ENCODE results near the gene SIAH3. TPM values are rescaled to one million over a fixed set of nuclear protein-coding genes. Genes with fewer than 3 reads are reported as not detected.
A peak's percentile ranks its signal among the peaks of the same experiment; 100 is the strongest.

SIAH3 gene
- under 1 TPM in 2 of 4 donors, not detected in 2; under 0.01 to 0.12 TPM for total RNA-seq

GRCh38 chr13:45851171-45851921 is at the start of gene SIAH3:
Gene SIAH3, minus strand, starts transcription at chr13:45851753. Its CDS starts 124 bp downstream, at chr13:45851629.
- ATAC-seq (ENCODE audit: low FRiP score) = peak; percentile 91
- no peak for TF ChIP-seq CTCF (IDR thresholded peaks at IDR 0.05)
- no peak for DNase-seq (ENCODE audit: low spot score)

- no peak for DNase-seq (ENCODE audit: low spot score)
- ATAC-seq (ENCODE audit: low FRiP score) = no peak
- TF ChIP-seq CTCF (IDR thresholded peaks at IDR 0.05) = no peak
These were observed 47.9 kb upstream of the SIAH3 start for GRCh38 chr13:45899406-45899805.

- ATAC-seq (ENCODE audit: low FRiP score) (no peak), DNase-seq (ENCODE audit: low spot score) (no peak)
- TF ChIP-seq CTCF (IDR thresholded peaks at IDR 0.05) = no peak
These were observed 46.0 kb upstream of the SIAH3 start for GRCh38 chr13:45897562-45897961.

- ATAC-seq (ENCODE audit: low FRiP score) (no peak), DNase-seq (ENCODE audit: low spot score) (no peak)
- TF ChIP-seq CTCF (IDR thresholded peaks at IDR 0.05) = no peak
These were observed 44.7 kb upstream of the SIAH3 start for GRCh38 chr13:45896285-45896684.

- peak; percentile 47 for ATAC-seq (ENCODE audit: low FRiP score)
- TF ChIP-seq CTCF (IDR thresholded peaks at IDR 0.05) = no peak
These were observed 44.3 kb upstream of the SIAH3 start for GRCh38 chr13:45895881-45896280.

GRCh38 chr13:45892513-45892912 is 41.0 kb upstream of the SIAH3 start:
- DNase-seq (ENCODE audit: low spot score) = no peak
- no peak for TF ChIP-seq CTCF (IDR thresholded peaks at IDR 0.05)
- no peak for ATAC-seq (ENCODE audit: low FRiP score)

More at GRCh38 chr13:45895881-45896280, 44.3 kb upstream of the SIAH3 start:
- no peak for DNase-seq (ENCODE audit: low spot score)

Measured in omental fat pad (tissue), 4 donors.